HG02623 (cell line): ENCODE measurements around the gene PTPRA.
"Not testable (repeated sequence)": the region's sequence is repeated elsewhere in the genome, so short reads cannot be mapped to it uniquely, and the experiment has no call there.

Experiments
- ATAC-seq: cut with Tn5 transposase; IDR thresholded peaks from one replicate; pipeline ENCODE4 v1.9.1; 2021; ENCODE audit warnings: moderate library complexity; ENCODE audit not compliant: unreplicated experiment

Gene PTPRA

GRCh38 chr20:2986466-2986865, 113.2 kb downstream of the PTPRA start:
- no peak for ATAC-seq

- no peak for ATAC-seq
These were observed 114.6 kb downstream of the PTPRA start for GRCh38 chr20:2987861-2988260.

GRCh38 chr20:2991532-2991931, 118.3 kb downstream of the PTPRA start:
- ATAC-seq = no peak

- ATAC-seq = no peak
These were observed 120.0 kb downstream of the PTPRA start for GRCh38 chr20:2993250-2993649.

GRCh38 chr20:2995796-2996195, 122.5 kb downstream of the PTPRA start:
- ATAC-seq = no peak

DNA sequence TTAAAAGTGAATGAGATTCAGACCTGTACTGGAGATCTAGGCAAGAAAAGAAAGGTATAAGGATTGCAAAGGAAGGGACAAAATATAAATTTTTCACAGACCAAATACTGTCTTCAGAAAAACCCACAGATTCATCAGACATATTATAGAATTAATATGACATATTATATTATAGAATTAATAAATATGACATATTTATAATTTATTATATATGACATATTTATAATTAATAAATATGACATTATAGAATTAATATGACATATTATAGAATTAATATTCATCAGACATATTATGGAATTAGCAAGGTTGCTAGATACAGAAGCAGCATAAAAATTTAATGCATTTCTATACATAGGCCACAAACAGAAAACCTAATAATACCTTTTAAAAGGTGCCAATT, 125.4 kb downstream of the PTPRA start:
- ATAC-seq = no peak

DNA sequence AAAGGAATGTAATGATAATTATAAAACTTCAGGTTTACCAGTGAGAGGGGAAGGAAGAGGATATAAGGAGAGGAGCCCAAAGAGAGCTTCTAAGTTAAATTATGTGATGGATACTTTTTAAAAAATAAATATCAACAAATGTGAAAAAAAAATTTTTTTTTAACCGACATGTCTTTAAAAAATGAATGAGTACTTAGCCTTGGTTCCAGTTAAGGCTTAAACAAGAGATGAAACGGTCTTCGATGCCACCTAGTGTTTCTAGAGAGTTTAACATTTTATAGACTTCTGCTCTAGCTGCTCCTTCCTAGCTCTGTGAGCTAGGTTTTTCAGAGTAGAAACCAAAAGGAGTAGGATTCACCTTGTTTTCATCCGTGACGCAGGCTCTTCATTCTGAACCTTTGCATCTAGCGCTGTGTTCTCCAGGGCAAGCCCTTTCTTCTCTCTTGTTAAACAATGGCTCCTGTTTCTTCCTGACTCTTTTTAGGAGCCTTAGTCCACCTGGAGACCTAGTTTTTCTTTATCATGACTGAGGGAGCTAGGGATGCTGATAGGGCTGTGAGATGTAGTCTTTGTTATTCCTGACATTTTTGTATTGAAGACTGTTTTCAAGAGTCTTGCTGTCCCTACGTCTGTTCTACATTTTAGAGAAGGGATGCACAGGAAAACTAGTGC, 127.7 kb downstream of the PTPRA start:
- ATAC-seq = no peak

- no peak for ATAC-seq
These were observed 130.1 kb downstream of the PTPRA start for GRCh38 chr20:3003416-3003815.

- no peak for ATAC-seq
These were observed 137.9 kb downstream of the PTPRA start for GRCh38 chr20:3010985-3011723.

GRCh38 chr20:3011752-3012151, 138.5 kb downstream of the PTPRA start:
- ATAC-seq = no peak

DNA sequence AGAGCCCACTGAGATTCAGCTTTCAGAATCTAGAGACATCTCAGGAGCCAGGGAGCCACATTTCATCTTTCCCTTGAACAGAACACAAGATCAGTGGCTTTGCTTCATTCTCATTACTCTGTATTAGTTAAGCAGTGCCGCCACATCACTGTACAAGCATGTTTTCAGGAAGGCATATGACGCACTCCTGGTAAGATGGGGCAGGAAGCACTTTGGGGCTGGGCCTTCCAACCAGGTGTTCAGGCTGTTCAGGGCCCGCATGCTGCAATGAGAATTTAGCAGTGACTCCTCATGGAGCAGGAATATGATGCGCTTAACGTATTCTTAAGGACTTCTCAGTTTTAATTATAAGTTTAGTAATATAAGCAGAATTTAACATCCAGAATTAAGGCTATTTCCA, 140.5 kb downstream of the PTPRA start:
- no peak for ATAC-seq

DNA sequence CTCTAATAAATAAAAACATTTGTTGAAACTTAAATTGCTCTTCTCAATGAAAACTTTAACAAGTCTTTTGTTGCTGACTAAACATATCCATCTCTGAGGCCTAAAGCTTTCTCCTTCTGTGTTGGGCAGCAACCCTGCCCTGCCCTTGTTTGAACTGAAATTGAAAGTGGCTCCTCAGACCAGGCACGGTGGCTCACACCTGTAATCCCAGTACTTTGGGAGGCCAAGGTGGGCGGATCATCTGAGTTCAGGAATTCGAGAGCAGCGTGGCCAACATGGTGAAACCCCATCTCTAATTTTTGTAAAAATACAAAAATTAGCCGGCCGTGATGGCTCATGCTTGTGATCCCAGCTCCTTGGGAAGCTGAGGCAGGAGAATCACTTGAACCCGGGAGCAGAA, 140.9 kb downstream of the PTPRA start:
- ATAC-seq = no peak

- no peak for ATAC-seq
These were observed 141.4 kb downstream of the PTPRA start for GRCh38 chr20:3014662-3015061.

GRCh38 chr20:3015302-3015701, 142.0 kb downstream of the PTPRA start:
- ATAC-seq = not testable (repeated sequence)

DNA sequence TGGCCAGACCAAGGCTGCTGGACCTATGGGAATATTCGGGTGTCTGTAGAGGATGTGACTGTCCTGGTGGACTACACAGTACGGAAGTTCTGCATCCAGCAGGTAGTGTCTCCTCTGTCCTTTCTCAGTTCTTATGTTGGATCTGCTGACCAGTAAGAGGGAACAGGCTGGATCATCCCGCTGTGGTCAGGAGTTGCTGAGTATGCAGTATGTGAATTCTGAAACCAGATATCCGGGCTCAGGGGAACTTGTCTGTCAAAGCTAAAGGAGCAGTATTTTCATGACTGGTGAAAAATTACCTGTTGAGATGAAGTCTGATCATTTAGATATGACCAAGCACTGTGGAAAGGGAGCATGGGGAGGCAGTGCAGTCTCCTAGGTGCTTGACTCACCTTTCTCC, 148.0 kb downstream of the PTPRA start:
- no peak for ATAC-seq

GRCh38 chr20:3021777-3022176, 148.5 kb downstream of the PTPRA start:
- no peak for ATAC-seq

GRCh38 chr20:3022559-3023490, 149.5 kb downstream of the PTPRA start:
- ATAC-seq = not testable (repeated sequence)

- ATAC-seq = no peak
These were observed 154.7 kb downstream of the PTPRA start for GRCh38 chr20:3027987-3028386.

DNA sequence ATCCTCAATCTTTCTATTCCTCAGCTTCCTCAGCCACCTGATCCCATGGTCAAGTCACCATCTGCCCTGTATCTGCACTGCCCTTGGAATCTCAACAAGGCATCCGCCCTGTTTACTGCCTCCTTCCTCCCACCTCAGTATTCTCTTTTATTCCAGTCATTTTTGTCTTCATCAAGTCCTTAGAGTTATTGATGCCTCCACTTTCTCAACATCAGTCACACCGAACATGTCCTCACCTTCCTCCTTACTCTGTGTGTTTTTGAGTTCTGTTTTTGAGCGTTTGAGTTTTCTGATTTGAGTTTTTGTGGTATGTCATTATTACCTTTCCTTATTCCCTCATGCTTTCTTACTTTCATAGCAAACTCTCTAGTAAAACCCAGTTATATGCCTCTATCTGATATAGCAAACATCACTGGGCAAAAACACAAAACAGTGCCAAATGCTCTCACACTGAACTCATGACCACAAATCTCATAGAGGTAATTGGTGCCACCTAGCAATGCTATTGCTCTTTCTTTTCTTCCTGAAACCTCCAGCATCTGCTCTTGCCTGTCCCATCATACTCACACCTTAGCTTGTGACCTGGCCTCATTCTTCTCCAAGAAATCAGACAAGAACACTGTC, 158.4 kb downstream of the PTPRA start:
- ATAC-seq = no peak

GRCh38 chr20:3032624-3033023, 159.3 kb downstream of the PTPRA start:
- no peak for ATAC-seq

GRCh38 chr20:3037654-3038053, 164.4 kb downstream of the PTPRA start:
- ATAC-seq = no peak
